NK-92 (cell line): Measurements from ENCODE around the gene ANO1.
"Not testable (repeated sequence)": the region's sequence is repeated elsewhere in the genome, so short reads cannot be mapped to it uniquely, and the experiment has no call there.

ENCODE experiments used
- DNase-seq: peaks from one replicate; lab custom pipeline; 2025; ENCODE audit not compliant: unreplicated experiment; lab: John Stamatoyannopoulos, UW

ANO1 gene

DNA sequence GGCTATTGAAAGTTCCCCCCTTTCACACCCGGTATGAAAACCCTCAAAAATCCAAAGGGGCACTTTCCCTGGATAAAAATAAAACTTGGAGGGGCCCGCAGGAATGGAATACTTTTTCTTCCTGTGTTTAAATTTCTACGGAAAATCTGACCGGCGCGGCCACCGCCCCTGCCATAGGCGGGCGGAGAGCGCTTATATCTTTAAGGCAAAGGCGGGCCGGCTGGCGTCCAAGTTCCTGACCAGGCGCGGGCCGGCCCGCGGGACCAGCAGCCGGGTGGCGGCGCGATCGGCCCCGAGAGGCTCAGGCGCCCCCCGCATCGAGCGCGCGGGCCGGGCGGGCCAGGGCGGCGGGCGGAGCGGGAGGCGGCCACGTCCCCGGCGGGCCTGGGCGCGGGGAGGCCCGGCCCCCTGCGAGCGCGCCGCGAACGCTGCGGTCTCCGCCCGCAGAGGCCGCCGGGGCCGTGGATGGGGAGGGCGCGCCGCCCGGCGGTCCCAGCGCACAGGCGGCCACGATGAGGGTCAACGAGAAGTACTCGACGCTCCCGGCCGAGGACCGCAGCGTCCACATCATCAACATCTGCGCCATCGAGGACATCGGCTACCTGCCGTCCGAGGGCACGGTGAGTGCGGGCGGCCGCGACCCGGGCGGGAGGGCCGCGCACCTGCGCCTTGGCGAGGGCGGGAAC lies at the start of gene ANO1:
Gene ANO1, plus strand, starts transcription at position 223 of the 686 bp plus-strand sequence. Its CDS starts 290 bp downstream, at position 513.
- DNase-seq, result no peak

DNA sequence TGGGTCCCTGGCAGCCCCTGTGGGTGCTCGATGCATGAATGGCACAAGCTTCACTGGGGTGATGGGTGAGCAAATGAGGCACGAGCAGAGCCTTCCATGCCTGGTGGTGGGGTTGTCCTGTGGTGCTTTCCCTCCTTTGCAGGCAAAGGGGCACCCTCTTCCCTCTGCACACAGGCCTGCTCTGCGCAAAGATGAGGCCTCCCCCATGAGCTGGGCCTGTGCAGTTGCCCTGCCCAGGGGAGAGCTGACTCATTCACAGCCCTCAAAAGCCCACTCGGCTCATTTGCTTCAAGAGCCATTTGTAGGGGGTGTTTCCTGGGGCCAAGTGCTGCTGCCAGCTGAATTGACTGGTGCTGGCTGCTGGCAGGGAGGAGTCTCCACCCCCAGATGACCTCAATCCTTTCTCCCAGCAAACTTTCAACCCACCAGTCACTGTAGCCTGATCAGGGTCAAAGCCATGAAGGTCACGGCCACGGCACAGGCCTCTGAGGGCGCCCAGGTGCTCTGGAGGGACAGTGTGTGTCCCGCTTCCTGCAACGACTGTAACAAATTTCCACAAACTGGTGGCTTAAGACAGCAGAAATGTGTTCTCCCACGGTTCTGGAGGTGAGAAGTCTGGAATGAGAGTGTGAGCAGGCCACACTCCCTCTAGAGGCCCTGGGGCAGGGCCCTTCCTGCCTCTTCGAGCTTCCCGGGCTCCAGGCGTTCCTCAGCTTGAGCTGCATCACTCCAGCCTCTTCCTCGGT lies 48.8 kb upstream of the ANO1 start:
- no peak for DNase-seq

DNA sequence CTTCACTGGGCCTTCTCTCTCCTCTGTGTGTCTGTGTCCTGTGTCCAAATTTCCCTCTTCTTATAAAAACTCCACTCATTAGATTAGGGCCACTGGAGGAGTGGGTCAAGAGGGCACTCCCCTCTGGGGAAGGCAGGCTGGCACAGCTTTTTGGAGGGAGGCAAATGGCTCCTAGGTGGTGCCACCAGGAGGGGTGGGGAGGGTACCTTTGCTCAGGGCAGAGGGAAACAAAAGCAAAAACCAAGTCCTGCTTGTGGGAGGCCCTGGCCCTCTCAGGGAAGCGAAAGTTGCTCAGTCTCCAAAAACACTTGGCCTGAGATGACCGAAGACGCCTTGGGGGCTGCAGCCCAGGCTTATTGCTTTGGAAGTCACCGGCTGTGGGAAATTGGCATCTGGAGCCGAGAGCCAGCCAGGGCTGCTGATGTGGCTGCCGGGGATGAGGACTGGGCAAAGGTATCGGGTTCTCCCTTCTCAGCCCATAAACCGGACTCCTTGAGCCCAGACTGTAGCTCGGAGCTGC lies 48.2 kb upstream of the ANO1 start:
- DNase-seq, result no peak

DNA sequence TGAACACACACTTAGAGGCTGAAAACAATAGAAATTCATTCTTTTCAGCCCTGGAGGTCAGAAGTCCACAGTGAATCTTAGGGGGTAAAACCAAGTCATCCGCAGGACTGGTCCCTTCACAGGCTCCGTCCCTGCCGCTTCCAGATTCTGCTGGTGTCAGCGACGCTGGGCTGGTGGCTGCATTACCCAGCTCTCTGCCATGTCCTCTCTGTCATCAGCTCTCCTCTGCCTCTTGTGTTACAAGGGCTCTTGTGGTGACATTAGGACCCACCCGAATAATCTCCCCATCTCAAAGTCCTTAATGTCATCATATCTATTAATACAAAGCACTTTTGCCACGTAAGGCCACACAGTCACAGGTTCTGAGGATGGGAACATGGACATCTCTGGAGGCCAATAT lies 47.7 kb upstream of the ANO1 start:
- DNase-seq, result no peak

DNA sequence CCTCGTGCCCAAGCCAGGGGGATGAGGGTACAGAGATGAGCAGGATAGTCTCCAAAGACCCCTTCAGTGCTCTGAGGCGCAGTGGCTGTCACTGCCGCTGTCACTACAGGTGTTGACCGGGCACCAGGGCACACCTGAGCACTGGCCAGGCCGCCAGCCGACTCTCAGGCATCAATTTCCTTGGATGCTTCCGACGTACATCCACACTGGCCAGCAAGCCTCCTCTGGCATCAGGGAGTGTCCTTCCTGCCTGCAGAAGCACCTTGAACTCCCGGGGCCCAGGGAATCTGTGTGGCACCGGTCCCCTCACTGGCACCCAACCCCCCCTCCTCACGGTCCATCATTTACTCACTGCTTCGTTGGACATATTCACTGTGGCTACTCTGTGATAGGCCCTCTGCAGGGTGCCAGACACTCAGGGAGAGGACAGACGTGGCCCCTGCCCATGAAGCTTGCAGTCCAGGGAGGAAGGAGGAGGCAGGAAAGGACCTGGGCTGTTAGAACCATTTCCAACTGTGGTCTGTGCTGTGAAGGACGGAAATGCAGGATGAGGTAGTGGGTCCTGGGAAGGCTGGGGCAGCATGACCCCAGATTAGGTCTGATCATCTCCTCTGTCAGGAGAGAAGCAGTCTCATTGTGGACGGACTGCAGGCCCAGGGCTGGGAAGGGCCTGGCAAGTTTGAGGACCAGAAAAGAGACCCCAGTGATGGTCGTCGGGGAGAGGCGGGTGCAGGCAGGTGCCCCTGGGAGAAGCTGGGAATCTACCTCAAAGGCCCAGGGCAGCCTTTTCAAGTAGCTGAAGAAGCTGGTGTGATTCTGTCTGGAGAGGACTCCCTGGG lies 46.3 kb upstream of the ANO1 start:
- no peak for DNase-seq

DNA sequence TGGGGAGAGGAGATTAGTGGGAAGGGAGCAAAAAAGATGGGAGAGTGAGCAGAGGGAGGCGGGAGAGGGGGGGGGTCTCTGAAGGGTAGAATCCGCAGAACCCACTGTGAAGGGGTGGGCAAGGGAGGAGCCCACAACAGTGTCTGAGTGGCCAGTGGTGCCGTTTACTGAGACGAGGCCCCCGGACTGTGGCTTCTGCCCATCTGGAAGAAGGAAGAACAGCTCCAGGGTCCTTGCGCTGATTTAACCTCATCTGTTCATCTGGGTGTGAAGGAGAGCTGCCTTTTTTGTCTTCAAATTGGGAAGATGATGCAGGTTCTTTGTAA lies 45.7 kb upstream of the ANO1 start:
- DNase-seq, result no peak

DNA sequence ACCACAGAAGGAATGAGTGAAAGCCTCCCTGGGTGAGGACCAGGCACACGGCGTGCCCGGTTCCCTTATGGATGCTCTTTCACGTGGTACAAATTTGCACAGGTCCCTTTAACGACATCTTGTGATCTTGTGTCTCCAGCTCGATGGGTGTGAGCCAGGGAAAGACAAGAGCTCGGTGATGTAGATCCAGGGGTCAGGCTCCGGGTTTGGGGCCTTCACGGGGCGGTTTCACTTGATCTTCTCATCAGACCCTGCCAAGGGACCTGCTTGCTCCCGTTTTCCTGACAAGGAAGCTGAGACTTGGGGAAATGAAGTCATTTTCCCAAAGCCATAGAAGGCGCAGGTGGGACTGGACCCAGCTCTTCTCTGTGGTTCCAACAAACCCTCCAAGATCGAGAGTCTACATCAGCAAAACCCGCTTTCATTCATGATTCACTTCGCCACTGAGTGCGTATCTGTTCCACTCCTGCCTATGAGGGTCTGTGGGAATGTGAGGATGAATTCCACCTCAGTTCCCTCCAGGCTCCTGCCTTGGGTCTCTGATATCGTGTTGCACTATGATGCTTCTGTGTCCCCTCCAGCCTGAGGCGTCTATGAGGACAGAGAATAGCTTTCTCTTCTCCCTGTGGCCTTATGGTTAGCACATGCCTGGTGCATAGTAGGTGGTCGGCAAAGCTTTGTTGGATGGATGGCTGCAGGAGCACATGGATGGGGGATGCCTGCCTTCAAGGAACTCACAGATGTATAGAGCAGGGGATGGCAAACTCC lies 45.0 kb upstream of the ANO1 start:
- no peak for DNase-seq

DNA sequence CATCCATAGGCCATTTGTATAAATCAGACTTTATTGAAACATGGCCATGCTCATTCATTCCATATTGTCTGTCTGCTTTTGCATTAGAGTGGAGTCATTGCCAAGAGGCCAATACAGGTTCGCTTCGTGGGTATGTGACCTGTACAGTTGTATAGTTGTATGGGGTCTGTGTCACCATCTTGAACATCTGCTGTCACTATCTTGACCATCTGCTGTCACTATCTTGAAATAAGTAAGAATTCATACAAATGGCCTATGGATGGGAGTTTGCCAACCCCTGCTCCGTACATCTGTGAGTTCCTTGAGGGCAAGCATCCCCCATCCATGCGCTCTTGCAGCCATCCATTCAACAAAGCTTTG lies 44.4 kb upstream of the ANO1 start:
- no peak for DNase-seq

DNA sequence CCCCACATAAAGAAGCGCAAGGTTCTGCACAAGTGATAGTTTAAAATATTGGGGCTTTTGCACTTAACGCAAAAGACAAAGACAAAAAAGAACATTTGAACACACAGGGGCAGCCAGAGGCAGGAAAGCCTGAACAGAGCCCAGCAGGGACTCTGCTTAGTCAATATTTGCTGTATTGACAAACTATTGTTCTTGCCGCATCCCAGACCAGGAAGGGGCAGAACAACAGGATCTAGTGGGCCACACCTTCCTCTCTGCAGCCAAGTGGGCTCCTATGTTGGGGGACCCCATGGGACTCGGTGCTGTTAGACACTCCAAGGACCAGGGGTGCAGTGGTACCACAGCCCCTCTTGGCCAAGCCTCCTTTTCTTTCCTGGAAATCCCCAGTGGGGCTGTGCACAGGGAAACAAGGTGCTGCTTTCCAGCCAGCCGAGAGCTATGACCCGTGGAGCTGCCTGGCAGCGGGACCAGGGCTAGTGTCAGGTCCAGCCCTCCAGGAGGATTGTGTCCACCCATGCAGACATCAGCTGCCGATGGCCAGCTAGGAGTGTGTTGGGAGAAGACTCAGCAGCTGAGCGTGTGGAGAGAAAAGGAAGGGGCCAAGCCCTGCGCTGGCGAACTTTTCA lies 43.3 kb upstream of the ANO1 start:
- DNase-seq, result no peak

DNA sequence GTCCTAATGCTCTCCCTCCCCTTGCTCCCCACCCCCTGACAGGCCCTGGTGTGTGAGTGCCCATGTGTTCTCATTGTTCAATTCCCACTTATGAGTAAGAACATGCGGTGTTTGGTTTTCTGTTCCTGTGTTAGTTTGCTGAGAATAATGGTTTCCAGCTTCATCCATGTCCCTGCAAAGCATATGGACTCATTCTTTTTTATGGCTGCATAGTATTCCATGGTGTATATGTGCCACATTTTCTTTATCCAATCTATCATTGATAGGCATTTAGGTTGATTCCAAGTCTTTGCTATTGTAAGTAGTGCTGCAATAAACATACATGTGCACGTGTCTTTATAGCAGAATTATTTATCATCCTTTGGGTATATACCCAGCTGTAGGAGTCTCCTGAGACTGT lies 42.5 kb upstream of the ANO1 start:
- not testable (repeated sequence) for DNase-seq

DNA sequence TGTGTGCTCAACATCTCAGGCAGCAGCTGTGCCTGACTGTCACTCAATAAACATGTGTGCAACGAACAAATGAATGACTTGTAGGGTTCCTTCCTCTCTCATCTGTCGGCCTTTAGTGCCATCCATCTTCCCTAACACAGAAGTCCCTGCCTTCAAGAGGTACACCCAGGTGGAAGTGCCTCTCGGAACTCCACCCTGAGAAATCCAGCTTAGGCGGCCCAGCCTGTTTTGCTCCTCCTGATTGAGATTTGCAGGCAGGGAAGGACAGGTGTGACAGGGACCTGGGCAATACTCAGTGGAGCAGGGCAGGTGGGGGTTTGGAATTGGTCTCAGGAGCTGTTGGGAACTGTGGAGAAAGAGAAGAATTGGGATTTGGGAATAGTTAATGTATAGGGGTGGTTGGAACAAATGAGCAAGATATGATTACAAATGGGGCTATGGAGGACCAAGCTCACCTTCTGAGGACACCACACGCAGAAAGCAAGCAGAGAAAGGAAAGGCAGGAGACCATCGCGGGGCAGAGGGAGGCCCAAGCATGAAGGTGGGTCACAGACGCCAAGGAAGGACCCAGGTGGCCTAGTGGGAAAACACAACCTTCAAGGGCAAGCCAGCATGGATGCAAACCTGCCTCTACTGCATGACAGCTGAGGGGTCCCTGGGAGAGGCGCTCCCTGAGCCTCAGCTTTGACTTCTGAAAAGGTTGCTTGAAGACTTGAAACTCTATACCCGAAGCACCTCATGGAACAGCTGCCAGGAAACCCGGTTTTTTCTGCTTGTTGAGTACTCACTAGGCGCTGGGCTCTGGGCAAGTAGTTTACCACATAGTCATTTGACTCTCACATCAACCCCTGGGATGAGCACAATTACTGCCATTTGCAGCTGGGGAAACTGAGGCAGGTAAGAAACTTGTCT lies 40.9 kb upstream of the ANO1 start:
- no peak for DNase-seq

DNA sequence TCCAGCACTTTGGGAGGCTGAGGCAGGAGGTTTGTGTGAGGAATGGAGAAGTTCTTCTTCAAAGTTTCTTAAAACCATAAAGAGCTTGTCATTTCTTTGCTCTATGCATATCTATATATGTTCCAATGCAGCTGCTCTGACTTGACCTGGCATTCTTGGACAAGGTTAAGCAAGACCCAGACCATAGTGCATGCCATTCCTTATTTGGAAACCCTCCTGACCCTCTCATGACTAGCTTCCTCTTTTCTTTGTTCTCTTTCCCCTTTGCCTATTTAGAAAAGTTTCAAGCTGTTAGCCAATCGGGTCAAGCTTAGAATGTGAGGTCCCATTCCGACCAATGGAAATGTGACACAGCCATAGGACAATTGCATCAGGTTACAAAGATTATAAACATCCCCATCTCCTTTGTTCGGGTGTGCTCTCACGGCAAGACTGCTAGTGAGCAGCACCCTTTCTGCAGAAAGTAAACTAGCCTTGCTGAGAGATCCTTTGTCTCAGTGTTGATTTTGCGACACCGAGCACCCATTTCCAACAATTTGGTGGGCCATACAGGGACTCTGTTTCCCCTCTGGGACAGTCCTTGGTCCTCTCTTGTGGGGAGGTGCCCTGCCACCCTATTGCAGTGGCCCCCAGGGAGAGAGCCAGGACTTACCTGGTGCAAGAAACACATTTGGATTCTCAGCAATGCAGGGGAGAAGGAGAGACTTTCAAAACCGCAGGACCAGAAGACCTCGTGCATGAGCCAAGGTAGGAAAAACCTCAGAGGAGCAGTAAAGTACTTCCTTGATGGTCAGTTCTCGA lies 39.9 kb upstream of the ANO1 start:
- no peak for DNase-seq

DNA sequence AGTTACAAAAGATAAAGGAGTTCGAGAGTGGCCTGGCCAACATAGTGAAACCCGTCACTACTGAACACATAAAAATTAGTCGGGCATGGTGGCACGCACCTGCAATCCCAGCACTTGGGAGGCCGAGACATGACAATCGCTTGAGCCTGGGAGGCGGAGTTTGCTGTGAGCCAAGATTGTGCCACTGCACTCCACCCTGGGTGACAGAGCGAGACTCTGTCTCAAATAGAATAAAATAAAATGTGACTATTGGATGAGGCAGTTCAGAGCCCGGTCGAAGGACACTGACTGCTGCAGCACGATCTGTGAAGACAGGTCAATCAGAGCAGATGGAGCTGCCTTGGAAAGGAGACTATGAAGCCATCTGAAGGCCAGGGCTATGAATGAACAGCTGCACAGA lies 37.7 kb upstream of the ANO1 start:
- no peak for DNase-seq

DNA sequence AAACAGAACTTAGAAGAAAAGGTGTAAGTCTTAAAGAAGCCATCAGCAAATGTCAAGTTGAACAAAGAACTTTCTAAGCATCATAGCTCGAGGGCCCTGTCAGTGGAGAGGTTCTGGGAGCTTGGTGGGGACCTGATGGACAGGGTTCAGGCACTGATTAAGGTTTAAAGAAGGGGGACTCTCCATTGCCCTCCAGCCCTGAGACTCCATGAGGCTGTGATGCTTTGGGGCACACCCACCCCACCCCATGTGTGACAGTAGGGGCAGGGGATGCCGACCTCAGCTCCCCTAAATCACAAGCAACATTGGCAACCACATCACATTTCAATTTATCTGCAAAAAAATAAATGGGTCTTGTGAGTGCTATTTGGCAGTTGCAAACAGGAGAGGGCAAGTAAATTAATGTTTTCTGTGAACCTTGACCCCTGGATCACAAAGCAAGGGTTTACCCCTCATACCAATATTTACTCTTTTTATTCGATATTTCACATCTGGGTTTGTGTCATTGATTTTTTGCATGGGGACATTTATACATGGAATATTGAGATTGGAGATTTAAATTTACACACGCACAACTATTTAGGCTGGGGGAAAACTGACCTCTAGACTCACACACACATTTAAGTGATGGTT lies 37.1 kb upstream of the ANO1 start:
- DNase-seq, result no peak

DNA sequence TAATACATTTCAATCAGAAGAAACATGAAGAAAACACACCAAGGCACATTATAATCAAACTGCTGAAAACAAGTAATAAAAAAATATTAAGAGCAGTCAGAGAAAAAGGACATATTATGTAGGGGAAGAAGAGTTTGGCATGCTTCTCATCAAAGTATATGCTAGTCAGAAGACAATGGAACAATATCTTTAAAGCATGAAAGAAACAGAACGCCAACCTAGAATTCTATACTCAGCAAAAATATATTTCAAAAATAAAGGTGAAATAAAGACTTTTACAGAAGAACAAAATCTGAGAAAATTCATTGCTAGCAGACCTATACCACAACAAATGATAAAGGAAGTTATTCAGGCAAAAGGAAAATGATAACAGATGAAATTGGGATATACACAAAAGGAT lies 34.6 kb upstream of the ANO1 start:
- no peak for DNase-seq

DNA sequence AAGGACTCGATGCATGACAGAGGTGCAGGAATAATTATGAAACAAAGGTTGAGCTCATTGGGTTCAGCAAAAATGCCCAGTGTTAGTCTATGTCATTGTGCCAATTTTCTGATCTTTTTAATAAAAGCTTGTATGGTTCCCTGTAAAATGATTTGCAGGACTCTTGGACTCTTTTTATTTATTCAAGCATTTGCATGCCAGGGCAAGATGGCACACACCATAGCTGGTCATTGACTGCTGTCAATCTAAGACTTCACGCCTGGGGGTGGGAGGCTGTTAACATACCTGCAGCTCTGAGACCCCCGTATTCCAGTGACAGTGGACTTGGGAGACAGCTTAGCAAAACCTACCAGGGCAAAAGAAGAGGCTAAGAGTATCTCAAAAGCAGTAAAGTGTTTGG lies 32.0 kb upstream of the ANO1 start:
- DNase-seq, result no peak

DNA sequence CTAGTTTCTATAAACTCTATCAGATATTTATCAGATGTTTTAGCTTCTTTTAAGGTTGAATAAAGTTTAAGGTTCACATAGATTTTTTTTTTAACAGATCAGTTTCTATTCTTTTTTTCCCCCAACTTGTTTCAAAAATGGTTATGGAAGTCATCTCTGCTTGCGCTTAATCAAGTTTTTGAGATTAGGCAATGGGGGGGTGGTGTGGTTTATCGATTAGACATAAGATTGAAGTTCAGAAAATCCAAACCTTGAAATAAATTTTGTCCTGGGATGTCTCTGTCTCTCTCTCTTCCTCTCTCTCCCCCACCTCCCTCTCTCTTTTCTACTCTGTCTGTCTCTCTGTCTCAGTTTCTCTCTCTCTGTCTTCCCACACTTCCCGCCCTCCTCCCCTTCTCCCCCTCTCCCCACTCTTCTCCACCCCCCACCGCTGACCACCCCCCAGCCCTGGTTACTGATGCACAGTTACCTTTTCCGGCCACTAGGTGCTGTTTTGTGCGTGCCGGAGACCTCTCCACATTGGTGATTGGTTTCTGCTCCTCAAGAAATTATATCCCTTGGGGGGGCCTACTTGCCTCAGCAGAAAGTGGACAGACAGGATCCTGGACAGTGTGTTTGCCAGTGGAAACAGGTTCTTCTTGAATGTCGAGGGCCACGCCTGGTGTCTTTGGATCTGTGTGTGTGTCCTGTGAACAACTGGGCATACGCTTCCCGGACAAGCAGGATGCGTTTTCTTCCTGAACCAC lies 29.7 kb upstream of the ANO1 start:
- DNase-seq, result no peak

DNA sequence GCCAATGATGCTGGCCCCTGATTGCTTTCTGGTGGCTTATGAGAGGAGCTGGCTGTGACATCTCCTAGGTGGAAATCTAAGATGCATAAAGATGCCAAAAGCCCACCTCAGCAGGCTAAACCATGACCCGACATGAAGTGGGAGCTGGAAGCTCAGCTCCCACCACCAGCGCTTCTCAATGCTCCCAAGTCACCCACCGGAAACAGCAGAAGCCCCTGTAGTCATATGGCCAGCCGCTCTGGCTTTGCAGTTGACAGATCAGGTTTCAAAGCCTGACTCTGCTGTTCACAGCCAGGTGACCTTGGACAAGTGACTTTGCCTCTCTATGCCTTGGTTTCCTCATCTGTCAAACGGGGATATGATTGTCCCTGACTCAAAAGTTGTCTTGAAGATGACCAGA lies 29.1 kb upstream of the ANO1 start:
- no peak for DNase-seq
